GM18505 (cell line): Measurements from ENCODE around the gene YIF1A.
A peak's percentile ranks its signal among the peaks of the same experiment; 100 is the strongest.
"Not testable (repeated sequence)": the region's sequence is repeated elsewhere in the genome, so short reads cannot be mapped to it uniquely, and the experiment has no call there.

Source experiments
- ATAC-seq: cut with Tn5 transposase; IDR thresholded peaks from one replicate; pipeline ENCODE4 v1.9.1; 2021; ENCODE audit not compliant: unreplicated experiment
- POLR2A ChIP-seq: IDR thresholded peaks from 4 replicates; pipeline ENCODE4 v1.6.1; 2011; ENCODE audit warnings: borderline replicate concordance; ENCODE audit not compliant: insufficient read depth, insufficient read length; ENCODE audit errors: extremely low read depth

The YIF1A gene

GRCh38 chr11:66280428-66280827, 8.5 kb downstream of the YIF1A start:
- no peak for TF ChIP-seq POLR2A
- no peak for ATAC-seq

GRCh38 chr11:66279092-66279734, 9.7 kb downstream of the YIF1A start:
- no peak for TF ChIP-seq POLR2A
- no peak for ATAC-seq

GRCh38 chr11:66278363-66279091, 10.4 kb downstream of the YIF1A start:
- ATAC-seq = no peak
- no peak for TF ChIP-seq POLR2A

- no peak for ATAC-seq
- TF ChIP-seq POLR2A = peak; percentile 32
Observed at GRCh38 chr11:66277471-66278362, 11.2 kb downstream of the YIF1A start, which contains the start of gene CNIH2. Gene CNIH2 (plus strand): TSS chr11:66278175. CDS start chr11:66278457, 282 bp downstream.

GRCh38 chr11:66277064-66277463, 11.9 kb downstream of the YIF1A start:
- ATAC-seq = not testable (repeated sequence)

GRCh38 chr11:66276619-66277018, 12.3 kb downstream of the YIF1A start:
- not testable (repeated sequence) for ATAC-seq

- no peak for ATAC-seq
- no peak for TF ChIP-seq POLR2A
Observed at GRCh38 chr11:66275984-66276612, 12.8 kb downstream of the YIF1A start.

- no peak for ATAC-seq
- no peak for TF ChIP-seq POLR2A
Observed at GRCh38 chr11:66275396-66275795, 13.5 kb downstream of the YIF1A start.

GRCh38 chr11:66274219-66274618, 14.7 kb downstream of the YIF1A start:
- no peak for ATAC-seq
- no peak for TF ChIP-seq POLR2A

GRCh38 chr11:66272596-66272995, 16.3 kb downstream of the YIF1A start:
- no peak for ATAC-seq
- no peak for TF ChIP-seq POLR2A

GRCh38 chr11:66271816-66272215, 17.1 kb downstream of the YIF1A start:
- no peak for TF ChIP-seq POLR2A
- no peak for ATAC-seq

- no peak for ATAC-seq
- no peak for TF ChIP-seq POLR2A
Observed at GRCh38 chr11:66268952-66269905, 19.7 kb downstream of the YIF1A start.
